SK-N-MC (cell line): ENCODE results near the gene SREBF1.

Experiments
- DNase-seq: peaks from one replicate; pipeline ENCODE4 v3.0.0-alpha.2; 2011; ENCODE audit warnings: low read depth, low spot score
- H3K27ac ChIP-seq: fragments of 200-600 bp; sonication (generic); 2 replicates; pipeline ENCODE4 v1.5.1; 2016; ENCODE audit warnings: mixed run types
- H3K36me3 ChIP-seq: fragments of 200-600 bp; sonication (generic); 2 replicates; pipeline ENCODE4 v1.6.1; 2017; ENCODE audit warnings: antibody characterized with exemption, low read length, mixed read lengths; ENCODE audit not compliant: insufficient read depth
- H3K4me3 ChIP-seq: fragments of 200-600 bp; sonication (generic); 2 replicates; pipeline ENCODE4 v1.5.1; 2016
- H3K9ac ChIP-seq: fragments of 200-600 bp; sonication (generic); 2 replicates; pipeline ENCODE4 v1.8.0; 2017; ENCODE audit warnings: mixed run types, mixed read lengths; ENCODE audit not compliant: insufficient read length
- H3K9me3 ChIP-seq: fragments of 200-600 bp; sonication (generic); 2 replicates; pipeline ENCODE4 v1.6.1; 2017; ENCODE audit warnings: low read depth, mild to moderate bottlenecking, antibody characterized with exemption, low read length, moderate library complexity, mixed read lengths
- EZH2 ChIP-seq: fragments of 200-600 bp; sonication (generic); IDR thresholded peaks from one replicate; pipeline ENCODE4 v1.6.1; 2017; ENCODE audit warnings: antibody characterized with exemption
- FOXP2 ChIP-seq: optimal IDR thresholded peaks from 2 replicates; pipeline ENCODE3; 2011; ENCODE audit warnings: mild to moderate bottlenecking, moderate library complexity; ENCODE audit not compliant: insufficient read depth; ENCODE audit errors: extremely low read length, control extremely low read depth
- POLR2AphosphoS5 ChIP-seq: IDR thresholded peaks from 2 replicates; pipeline ENCODE4 v1.6.1; 2012; ENCODE audit warnings: mild to moderate bottlenecking, low read depth, low read length, borderline replicate concordance

The SREBF1 gene

GRCh38 chr17:17836818-17837379 lies at the start of gene SREBF1:
TSS of gene SREBF1 (minus strand) at chr17:17836986. CDS start at chr17:17836817, 169 bp downstream.
- H3K9ac ChIP-seq: peak within 1 kb of the TSS; percentile 98
- peak within 1 kb of the TSS; percentile 94 for H3K27ac ChIP-seq
- no peaks in the 10 kb centered on the region for H3K9me3 ChIP-seq
- no peak for DNase-seq
- H3K4me3 ChIP-seq: peak within 1 kb of the TSS; percentile 92
- peaks cover 12% of the 10 kb centered on the region; the same call in 1 of the 2 replicates for H3K36me3 ChIP-seq
- TF ChIP-seq EZH2: no peak
- TF ChIP-seq POLR2AphosphoS5: no peak
- TF ChIP-seq FOXP2: no peak

GRCh38 chr17:17886226-17886625 lies 49.4 kb upstream of the SREBF1 start:
- Histone ChIP-seq H3K4me3 (no peak overlapping the region), H3K36me3 (no peaks in the 10 kb centered on the region), H3K9me3 (no peaks in the 10 kb centered on the region), H3K9ac (no peak overlapping the region), H3K27ac (no peak overlapping the region)
- DNase-seq: no peak
- TF ChIP-seq POLR2AphosphoS5 (no peak), FOXP2 (no peak), EZH2 (no peak)

GRCh38 chr17:17884391-17885357 lies 47.9 kb upstream of the SREBF1 start:
- TF ChIP-seq POLR2AphosphoS5 (no peak), EZH2 (no peak), FOXP2 (no peak)
- no peak for DNase-seq
- no peak overlapping the region for H3K9ac ChIP-seq

GRCh38 chr17:17883801-17884200 lies 47.0 kb upstream of the SREBF1 start:
- no peak overlapping the region for H3K27ac ChIP-seq
- H3K9ac ChIP-seq: no peak overlapping the region
- TF ChIP-seq FOXP2 (no peak), EZH2 (no peak), POLR2AphosphoS5 (no peak)
- no peaks in the 10 kb centered on the region for H3K9me3 ChIP-seq
- no peak overlapping the region for H3K4me3 ChIP-seq
- no peak for DNase-seq
- H3K36me3 ChIP-seq: no peaks in the 10 kb centered on the region

More at GRCh38 chr17:17884391-17885357, 47.9 kb upstream of the SREBF1 start:
- H3K36me3 ChIP-seq: no peaks in the 10 kb centered on the region
- no peaks in the 10 kb centered on the region for H3K9me3 ChIP-seq
- no peak overlapping the region for H3K4me3 ChIP-seq
- H3K27ac ChIP-seq: no peak overlapping the region

- TF ChIP-seq FOXP2 (no peak), POLR2AphosphoS5 (no peak), EZH2 (no peak)
- no peaks in the 10 kb centered on the region for H3K9me3 ChIP-seq
- no peak overlapping the region for H3K9ac ChIP-seq
- no peak overlapping the region for H3K4me3 ChIP-seq
- no peaks in the 10 kb centered on the region for H3K36me3 ChIP-seq
- DNase-seq: no peak
- H3K27ac ChIP-seq: no peak overlapping the region
Observed at GRCh38 chr17:17882082-17882581, 45.3 kb upstream of the SREBF1 start.

- Histone ChIP-seq H3K4me3 (no peak overlapping the region), H3K27ac (no peak overlapping the region), H3K9ac (no peak overlapping the region), H3K9me3 (no peaks in the 10 kb centered on the region), H3K36me3 (no peaks in the 10 kb centered on the region)
- no peak for DNase-seq
- TF ChIP-seq EZH2: no peak
- TF ChIP-seq POLR2AphosphoS5: no peak
- TF ChIP-seq FOXP2: no peak
Observed at GRCh38 chr17:17880577-17881196, 43.9 kb upstream of the SREBF1 start.

- Histone ChIP-seq H3K4me3 (peak overlapping the region; percentile 53), H3K9ac (peak overlapping the region; percentile 3), H3K27ac (peak overlapping the region; percentile 82), H3K36me3 (no peaks in the 10 kb centered on the region), H3K9me3 (no peaks in the 10 kb centered on the region)
- no peak for DNase-seq
- TF ChIP-seq EZH2 (no peak), POLR2AphosphoS5 (no peak), FOXP2 (no peak)
Observed at GRCh38 chr17:17877529-17878358, 41.0 kb upstream of the SREBF1 start.
